SK-N-MC (cell line): ENCODE data around the gene NSUN7.

Experiments used
- EZH2 ChIP-seq: fragments of 200-600 bp; sonication (generic); IDR thresholded peaks from one replicate; pipeline ENCODE4 v1.6.1; 2017; ENCODE audit warnings: antibody characterized with exemption
- FOXP2 ChIP-seq: optimal IDR thresholded peaks from 2 replicates; pipeline ENCODE3; 2011; ENCODE audit warnings: mild to moderate bottlenecking, moderate library complexity; ENCODE audit not compliant: insufficient read depth; ENCODE audit errors: extremely low read length, control extremely low read depth
- POLR2AphosphoS5 ChIP-seq: IDR thresholded peaks from 2 replicates; pipeline ENCODE4 v1.6.1; 2012; ENCODE audit warnings: mild to moderate bottlenecking, low read depth, low read length, borderline replicate concordance

DNA sequence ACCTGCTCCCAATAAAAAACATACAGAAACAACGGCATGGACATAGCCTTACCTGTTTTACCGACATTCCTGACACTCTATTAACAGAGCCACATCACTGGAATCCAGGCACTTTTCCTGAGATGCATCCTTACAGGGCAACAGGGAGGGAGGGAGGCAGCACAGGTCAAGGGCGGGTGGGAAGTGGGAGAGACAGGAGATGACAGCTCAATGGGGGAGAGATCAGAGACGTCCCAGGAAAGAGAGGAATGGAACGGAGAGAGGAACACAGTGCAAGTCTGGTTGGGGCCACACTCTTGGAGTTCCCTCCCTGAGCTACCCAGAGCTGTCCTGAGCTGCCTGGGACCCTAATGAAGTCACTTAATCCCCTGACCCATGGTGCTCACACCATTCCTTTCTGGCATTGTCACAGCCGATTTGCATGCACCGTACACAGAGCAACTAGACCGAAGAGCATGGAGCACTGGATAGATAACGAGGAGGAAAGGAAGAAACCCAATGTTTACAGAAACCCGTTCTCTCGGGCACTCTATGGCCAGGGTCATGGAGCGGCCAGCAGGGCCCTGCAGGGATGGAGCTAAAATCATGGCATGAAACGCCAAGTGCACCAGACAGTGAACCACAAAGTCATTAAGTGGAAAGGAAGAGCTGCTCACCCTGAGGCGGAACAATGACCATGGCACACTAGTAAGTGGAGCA lies 93.1 kb downstream of the NSUN7 start:
- TF ChIP-seq EZH2 (no peak), POLR2AphosphoS5 (no peak), FOXP2 (no peak)
